ENCODE results near the gene BCAS4. TPM values are rescaled to one million over a fixed set of nuclear protein-coding genes. Genes with fewer than 3 reads are reported as not detected.
A peak's percentile ranks its signal among the peaks of the same experiment; 100 is the strongest.

BCAS4 gene
- total and polyA plus RNA-seq, 2 experiments from 2014 or later: 22.2 to 24.8 TPM

- Histone ChIP-seq H3K27me3 (ENCODE audit: insufficient read depth) (no peaks in the 10 kb centered on the region), H3K9me2 (ENCODE audit: insufficient read depth) (no peaks in the 10 kb centered on the region), H3K4me3 (no peak overlapping the region), H3F3A (replicated peaks; ENCODE audit: low read depth) (peaks cover 8% of the 10 kb centered on the region; the same call in 1 of the 2 replicates), H3K27ac (ENCODE audit: low read depth) (no peak overlapping the region), H3K79me2 (replicated peaks; ENCODE audit: insufficient read depth) (no peaks in the 10 kb centered on the region), H2AFZ (no peak overlapping the region), H3K4me2 (0 out of 2 replicates have a peak overlapping the region, but pooled peaks have one; percentile 60), H3K4me1 (ENCODE audit: insufficient read depth) (peaks cover 19% of the 10 kb centered on the region), H4K20me1 (replicated peaks; ENCODE audit: insufficient read depth) (no peaks in the 10 kb centered on the region; the same call in 1 of the 2 replicates), H3K36me3 (ENCODE audit: insufficient read depth) (no peaks in the 10 kb centered on the region)
- no peak for DNase-seq (ENCODE audit: low spot score)
- Mint-ChIP-seq H3K9me3 (no peaks in the 10 kb centered on the region), H3K27ac (no peak overlapping the region), H3K36me3 (ENCODE audit: low read depth) (no peaks in the 10 kb centered on the region), H3K27me3 (ENCODE audit: insufficient read depth, low read depth, poor library complexity) (peaks cover 13% of the 10 kb centered on the region), H3K4me3 (no peak overlapping the region), H3K4me1 (peaks cover 38% of the 10 kb centered on the region)
- no peak for TF ChIP-seq ETS1 (IDR thresholded peaks at IDR 0.05)
- no peak for TF ChIP-seq ZNF331 (CRISPR knock-in tag; IDR thresholded peaks at IDR 0.05; ENCODE audit: low read depth)
- TF ChIP-seq ZNF462 (CRISPR knock-in tag; IDR thresholded peaks at IDR 0.05): no peak
- TF ChIP-seq STAT1 (IDR thresholded peaks at IDR 0.05; ENCODE audit: unreplicated experiment): no peak
- TF ChIP-seq CREB1 (CRISPR knock-in tag; IDR thresholded peaks at IDR 0.05; ENCODE audit: low read depth): no peak
- no peak for ATAC-seq
Observed at GRCh38 chr20:50865114-50865513, 70.3 kb downstream of the BCAS4 start.

GRCh38 chr20:50865591-50865990 is 70.7 kb downstream of the BCAS4 start:
- no peaks in the 10 kb centered on the region for H3K36me3 Mint-ChIP-seq (ENCODE audit: low read depth)
- H3K4me3 Mint-ChIP-seq: no peak overlapping the region
- no peak overlapping the region for H3K27ac Mint-ChIP-seq
- H4K20me1 ChIP-seq (replicated peaks; ENCODE audit: insufficient read depth): no peaks in the 10 kb centered on the region; the same call in 1 of the 2 replicates
- TF ChIP-seq POLR2AphosphoS5 (IDR thresholded peaks at IDR 0.05; ENCODE audit: low read depth): no peak
- TF ChIP-seq CTCF (conservative IDR thresholded peaks at IDR 0.05; ENCODE audit: low read depth in 2 of 2): no peak
- no peak for TF ChIP-seq STAT1 (IDR thresholded peaks at IDR 0.05; ENCODE audit: unreplicated experiment)
- no peak for TF ChIP-seq EZH2 (IDR thresholded peaks at IDR 0.05; ENCODE audit: low read depth, unreplicated experiment)
- H3K9me2 ChIP-seq (ENCODE audit: insufficient read depth): no peaks in the 10 kb centered on the region
- H3K4me2 ChIP-seq: no peak overlapping the region
- DNase-seq (ENCODE audit: low spot score) (no peak), ATAC-seq (no peak)
- no peak overlapping the region for H3K4me3 ChIP-seq
- no peaks in the 10 kb centered on the region for H3K36me3 ChIP-seq (ENCODE audit: insufficient read depth)
- no peaks in the 10 kb centered on the region for H3K79me2 ChIP-seq (replicated peaks; ENCODE audit: insufficient read depth)
- H3K27me3 ChIP-seq (ENCODE audit: insufficient read depth): no peaks in the 10 kb centered on the region
- H3K27ac ChIP-seq (ENCODE audit: low read depth): no peak overlapping the region
- peaks cover 23% of the 10 kb centered on the region for H3K4me1 ChIP-seq (ENCODE audit: insufficient read depth)
- no peaks in the 10 kb centered on the region for H3K9me3 Mint-ChIP-seq
- H3K27me3 Mint-ChIP-seq (ENCODE audit: insufficient read depth, low read depth, poor library complexity): peaks cover 17% of the 10 kb centered on the region
- peaks cover 12% of the 10 kb centered on the region; the same call in 1 of the 2 replicates for H3F3A ChIP-seq (replicated peaks; ENCODE audit: low read depth)
- H3K4me1 Mint-ChIP-seq: peaks cover 42% of the 10 kb centered on the region
- H2AFZ ChIP-seq: no peak overlapping the region

All from GM23338 (cell line).